Endothelial cell (in vitro differentiated cells): ENCODE measurements around the gene LTA4H. TPM values are rescaled to one million over a fixed set of nuclear protein-coding genes. Genes with fewer than 3 reads are reported as not detected.
"Not testable (repeated sequence)": the region's sequence is repeated elsewhere in the genome, so short reads cannot be mapped to it uniquely, and the experiment has no call there.

ENCODE experiments used
- DNase-seq: peaks from one replicate; pipeline ENCODE4 v3.0.0; 2021; ENCODE audit warnings: low spot score
- H3K27ac Mint-ChIP-seq: one replicate; pipeline ENCODE4 v1.8.0; 2021; ENCODE audit warnings: mixed read lengths, inconsistent platforms; ENCODE audit not compliant: unreplicated experiment
- H3K27me3 Mint-ChIP-seq: one replicate; pipeline ENCODE4 v1.8.0; 2021; ENCODE audit warnings: mild to moderate bottlenecking, moderate library complexity, mixed read lengths, inconsistent platforms; ENCODE audit not compliant: unreplicated experiment
- H3K36me3 Mint-ChIP-seq: one replicate; pipeline ENCODE4 v1.8.0; 2021; ENCODE audit warnings: mild to moderate bottlenecking, low read depth, mixed read lengths, inconsistent platforms; ENCODE audit not compliant: unreplicated experiment
- H3K4me1 Mint-ChIP-seq: one replicate; pipeline ENCODE4 v1.8.0; 2021; ENCODE audit warnings: mild to moderate bottlenecking, mixed read lengths, inconsistent platforms; ENCODE audit not compliant: unreplicated experiment
- H3K4me3 Mint-ChIP-seq: one replicate; pipeline ENCODE4 v1.8.0; 2021; ENCODE audit warnings: mild to moderate bottlenecking, mixed read lengths, inconsistent platforms; ENCODE audit not compliant: unreplicated experiment
- H3K9me3 Mint-ChIP-seq: one replicate; pipeline ENCODE4 v1.8.0; 2021; ENCODE audit warnings: mixed read lengths, inconsistent platforms; ENCODE audit not compliant: unreplicated experiment
- total RNA-seq: library from RNA; stranded (reverse); fragmentation: NEBNext Ultra II Directional; extraction: Animal tissue kit (Norgen Biotek cat#: 25700); gene quantifications from one replicate; pipeline ENCODE4 v1.2.1, GENCODE V29; 2021; ENCODE audit not compliant: unreplicated experiment
- TF ChIP-seq, protein P1 (sequence below): fragments of 200-600 bp; sonication (generic); IDR thresholded peaks from one replicate; pipeline ENCODE4 v1.5.0; 2021; ENCODE audit warnings: antibody characterized with exemption; ENCODE audit not compliant: unreplicated experiment

Gene LTA4H
- total RNA-seq, 1 donor from 2014 or later = 86.5 TPM

DNA sequence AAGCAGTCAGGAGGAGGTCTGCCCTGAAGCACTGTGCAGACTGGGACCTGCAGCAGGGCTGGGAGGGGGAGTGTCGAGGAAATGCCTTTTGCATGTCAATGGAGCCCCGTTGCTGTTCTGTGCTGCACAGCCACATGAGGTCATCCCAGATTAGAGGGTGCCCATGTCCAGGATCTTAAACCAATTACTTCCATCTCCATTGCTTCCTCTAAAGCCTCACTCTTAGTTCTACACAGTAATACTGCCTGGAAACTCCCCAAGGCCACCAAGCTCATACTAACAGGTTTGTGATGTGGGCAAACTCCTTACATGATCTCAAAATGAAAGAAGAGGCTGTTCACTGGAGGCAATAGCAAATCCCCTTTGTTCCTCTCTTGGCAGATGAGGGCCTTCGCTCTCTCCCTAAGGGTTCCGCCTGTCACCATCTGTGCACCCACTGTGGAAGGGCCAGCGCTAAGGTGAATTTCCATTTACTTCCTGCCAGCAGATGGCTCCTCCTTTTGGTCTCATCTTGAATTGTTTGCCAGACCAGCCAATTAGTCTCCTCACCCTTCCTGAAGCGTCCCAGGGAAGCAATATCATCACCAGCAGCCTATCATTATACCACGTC, 35.4 kb upstream of the LTA4H start:
- H3K27me3 Mint-ChIP-seq = peaks cover 4% of the 10 kb centered on the region
- H3K9me3 Mint-ChIP-seq = no peaks in the 10 kb centered on the region
- peak overlapping the region; percentile 54 for H3K27ac Mint-ChIP-seq
- no peak overlapping the region for H3K4me3 Mint-ChIP-seq
- TF ChIP-seq, protein P1, sequence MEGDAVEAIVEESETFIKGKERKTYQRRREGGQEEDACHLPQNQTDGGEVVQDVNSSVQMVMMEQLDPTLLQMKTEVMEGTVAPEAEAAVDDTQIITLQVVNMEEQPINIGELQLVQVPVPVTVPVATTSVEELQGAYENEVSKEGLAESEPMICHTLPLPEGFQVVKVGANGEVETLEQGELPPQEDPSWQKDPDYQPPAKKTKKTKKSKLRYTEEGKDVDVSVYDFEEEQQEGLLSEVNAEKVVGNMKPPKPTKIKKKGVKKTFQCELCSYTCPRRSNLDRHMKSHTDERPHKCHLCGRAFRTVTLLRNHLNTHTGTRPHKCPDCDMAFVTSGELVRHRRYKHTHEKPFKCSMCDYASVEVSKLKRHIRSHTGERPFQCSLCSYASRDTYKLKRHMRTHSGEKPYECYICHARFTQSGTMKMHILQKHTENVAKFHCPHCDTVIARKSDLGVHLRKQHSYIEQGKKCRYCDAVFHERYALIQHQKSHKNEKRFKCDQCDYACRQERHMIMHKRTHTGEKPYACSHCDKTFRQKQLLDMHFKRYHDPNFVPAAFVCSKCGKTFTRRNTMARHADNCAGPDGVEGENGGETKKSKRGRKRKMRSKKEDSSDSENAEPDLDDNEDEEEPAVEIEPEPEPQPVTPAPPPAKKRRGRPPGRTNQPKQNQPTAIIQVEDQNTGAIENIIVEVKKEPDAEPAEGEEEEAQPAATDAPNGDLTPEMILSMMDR = peak; percentile 12
- H3K36me3 Mint-ChIP-seq = peaks cover 3% of the 10 kb centered on the region
- no peak for DNase-seq
- H3K4me1 Mint-ChIP-seq = peaks cover 32% of the 10 kb centered on the region

DNA sequence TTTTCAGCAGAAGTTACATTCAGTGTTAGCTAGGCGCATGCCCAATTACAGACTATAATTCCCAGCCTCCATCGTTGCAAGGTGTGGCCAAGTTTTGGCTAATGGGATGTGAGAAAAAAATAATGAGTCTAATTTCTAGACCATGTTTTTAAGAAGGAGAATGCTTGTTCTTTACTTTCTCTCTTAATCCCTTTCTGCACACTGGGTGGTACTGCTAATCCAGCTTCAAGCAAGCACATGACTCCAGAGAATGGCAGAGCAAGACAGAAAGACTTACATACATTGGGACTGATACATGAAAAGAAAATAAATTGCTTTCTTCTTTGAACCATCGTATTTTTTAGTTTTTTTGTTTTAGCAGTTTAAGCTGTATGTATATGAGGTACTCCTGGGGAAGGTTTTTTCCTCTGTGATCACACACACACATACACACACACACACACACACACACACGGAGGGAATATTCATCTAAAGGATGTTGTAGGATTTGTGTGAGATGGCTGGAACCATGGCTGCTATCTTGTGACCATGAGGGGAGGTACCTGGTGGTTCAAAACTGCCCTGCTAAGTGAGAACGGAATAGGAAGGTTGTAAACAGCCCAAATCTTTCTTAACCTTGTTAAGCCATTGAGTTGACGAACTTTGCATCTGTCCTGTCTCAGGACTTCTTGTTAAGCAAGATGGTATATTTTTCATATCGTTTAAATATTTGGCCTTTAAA, 34.3 kb upstream of the LTA4H start:
- Mint-ChIP-seq H3K9me3 (no peaks in the 10 kb centered on the region), H3K36me3 (peaks cover 3% of the 10 kb centered on the region), H3K4me1 (peaks cover 40% of the 10 kb centered on the region), H3K27me3 (peaks cover 7% of the 10 kb centered on the region), H3K4me3 (no peak overlapping the region), H3K27ac (no peak overlapping the region)
- no peak for DNase-seq
- TF ChIP-seq, protein P1 = no peak

DNA sequence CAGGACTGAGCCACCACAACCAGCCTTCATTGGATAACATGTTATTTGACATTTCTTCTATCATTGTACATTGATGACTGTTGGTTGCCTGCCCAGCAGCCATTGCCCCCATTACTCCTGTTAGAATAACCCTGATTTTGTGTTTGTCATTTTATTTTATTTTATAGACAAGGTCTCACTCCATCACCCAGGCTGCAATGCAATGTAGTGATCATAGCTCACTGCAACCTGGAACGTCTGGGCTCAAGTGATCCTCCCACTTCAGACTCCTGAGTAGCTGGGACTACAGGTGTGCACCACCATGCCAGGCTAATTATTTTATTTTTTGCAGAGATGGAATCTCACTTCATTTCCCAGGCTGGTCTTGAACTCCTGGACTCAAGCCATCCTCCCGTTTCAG, 33.2 kb upstream of the LTA4H start:
- TF ChIP-seq, protein P1 = no peak
- no peak overlapping the region for H3K27ac Mint-ChIP-seq
- peaks cover 44% of the 10 kb centered on the region for H3K4me1 Mint-ChIP-seq
- no peak for DNase-seq
- H3K27me3 Mint-ChIP-seq = peaks cover 10% of the 10 kb centered on the region
- no peaks in the 10 kb centered on the region for H3K9me3 Mint-ChIP-seq
- H3K36me3 Mint-ChIP-seq = peaks cover 3% of the 10 kb centered on the region
- no peak overlapping the region for H3K4me3 Mint-ChIP-seq

DNA sequence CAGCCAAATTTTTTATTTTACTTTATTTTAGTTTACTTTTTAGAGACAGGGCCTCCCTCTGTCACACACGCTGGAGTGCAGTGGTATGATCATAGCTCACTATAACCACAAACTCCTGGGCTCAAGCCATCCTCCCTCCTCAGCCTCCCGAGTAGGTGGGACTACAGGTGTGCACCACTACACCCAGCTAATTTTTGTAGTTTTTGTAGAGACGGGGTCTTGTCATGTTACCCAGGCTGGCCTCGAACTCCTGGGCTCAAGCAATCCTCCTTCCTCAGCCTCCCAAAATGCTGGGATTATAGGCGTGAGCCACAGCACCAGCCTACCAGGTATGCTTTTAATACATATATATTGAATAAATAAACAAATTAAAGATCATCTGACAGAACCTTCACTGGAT, 32.7 kb upstream of the LTA4H start:
- H3K27ac Mint-ChIP-seq = no peak overlapping the region
- no peaks in the 10 kb centered on the region for H3K9me3 Mint-ChIP-seq

DNA sequence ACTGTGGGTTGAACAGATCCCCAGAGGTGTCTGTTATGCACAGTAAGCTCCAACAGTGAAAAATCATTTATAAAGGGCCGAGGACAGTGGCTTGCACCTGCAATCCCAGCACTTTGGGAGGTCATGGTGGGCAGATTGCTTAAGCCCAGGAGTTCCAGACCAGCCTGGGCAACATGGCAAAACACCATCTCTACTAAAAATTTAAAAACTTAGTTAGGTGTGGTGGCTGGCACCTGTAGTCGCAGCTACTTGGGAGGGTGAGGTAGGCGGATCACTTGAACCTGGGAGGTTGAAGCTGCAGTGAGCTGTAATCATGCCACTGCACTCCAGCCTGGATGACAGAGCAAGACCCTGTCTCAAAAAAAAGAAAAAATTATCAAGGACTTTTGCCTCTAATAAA, 30.4 kb upstream of the LTA4H start:
- DNase-seq, H3K27ac Mint-ChIP-seq, H3K4me3 Mint-ChIP-seq, H3K36me3 Mint-ChIP-seq, H3K9me3 Mint-ChIP-seq: not testable (repeated sequence)
- Mint-ChIP-seq H3K27me3 (peaks cover 11% of the 10 kb centered on the region), H3K4me1 (peaks cover 44% of the 10 kb centered on the region)

More for the DNA sequence above, 32.7 kb upstream of the LTA4H start:
- peaks cover 45% of the 10 kb centered on the region for H3K4me1 Mint-ChIP-seq
- peaks cover 3% of the 10 kb centered on the region for H3K36me3 Mint-ChIP-seq
- DNase-seq = no peak
- H3K4me3 Mint-ChIP-seq = no peak overlapping the region
- TF ChIP-seq, protein P1 = no peak
- H3K27me3 Mint-ChIP-seq = peaks cover 10% of the 10 kb centered on the region
